HG03060 (cell line): Measurements from ENCODE around the gene DENND4A.
"Not testable (repeated sequence)": the region's sequence is repeated elsewhere in the genome, so short reads cannot be mapped to it uniquely, and the experiment has no call there.

Source experiments
- ATAC-seq: cut with Tn5 transposase; IDR thresholded peaks from one replicate; pipeline ENCODE4 v1.9.1; 2021; ENCODE audit warnings: low read depth, moderate number of reproducible peaks; ENCODE audit not compliant: unreplicated experiment

DENND4A gene

DNA sequence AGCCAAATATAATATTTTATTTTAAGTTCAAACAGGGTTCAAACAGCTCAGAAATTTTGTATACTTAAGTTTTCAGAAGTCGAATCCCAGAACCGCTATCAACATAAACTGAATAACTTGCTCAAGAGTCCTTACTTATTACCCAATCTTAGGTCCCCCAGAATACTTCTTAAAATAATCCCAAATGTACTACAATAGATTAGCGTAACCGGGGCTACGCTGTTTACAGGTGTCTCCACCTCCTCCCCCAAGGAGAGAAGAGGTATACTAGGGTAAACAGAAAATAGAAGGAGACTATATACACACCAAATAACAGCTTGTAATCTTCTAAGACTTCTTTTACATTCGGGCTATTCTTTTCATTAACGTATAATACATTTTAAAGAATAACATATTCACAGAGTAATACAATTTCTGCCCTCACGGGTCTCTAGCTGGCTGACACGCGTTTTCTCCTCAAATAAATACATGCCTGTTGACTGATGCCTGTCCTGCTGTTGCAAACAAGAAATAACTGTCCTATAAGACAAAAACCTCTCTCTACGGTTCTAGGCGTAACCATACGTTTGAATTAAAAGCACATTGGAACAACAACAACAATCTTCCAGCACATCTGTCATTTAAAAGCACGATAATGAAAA is 1.3 kb downstream of the DENND4A start:
- ATAC-seq, result no peak

DNA sequence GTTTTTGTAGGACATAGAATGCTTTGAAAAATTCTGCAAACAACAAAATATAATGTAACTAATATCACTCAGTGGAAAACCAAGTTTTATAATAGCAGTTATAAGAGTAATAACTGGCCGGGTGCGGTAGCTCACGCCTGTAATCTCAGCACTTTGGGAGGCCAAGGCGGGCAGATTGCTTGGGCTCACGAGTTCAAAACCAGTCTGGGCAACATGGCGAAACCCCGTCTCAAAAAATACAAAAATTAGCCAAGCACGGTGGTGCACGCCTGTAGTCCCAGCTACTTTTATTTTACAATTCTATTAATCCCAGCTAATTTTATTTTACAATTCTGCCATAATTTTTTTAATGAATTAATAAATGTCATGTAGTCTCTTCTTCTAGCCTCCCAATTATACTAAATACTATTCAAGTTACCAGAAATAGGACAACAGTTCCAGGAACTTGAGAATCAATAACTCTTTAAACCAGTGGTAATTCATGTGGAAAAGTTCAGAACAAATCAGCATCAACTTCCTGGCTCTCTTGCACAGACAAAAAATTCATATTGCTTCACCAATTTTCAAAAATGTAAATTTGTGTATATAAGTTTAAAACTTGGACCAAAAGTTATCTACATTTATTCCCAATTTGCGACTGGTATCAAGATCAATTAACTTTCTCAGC is 2.2 kb downstream of the DENND4A start:
- no peak for ATAC-seq

DNA sequence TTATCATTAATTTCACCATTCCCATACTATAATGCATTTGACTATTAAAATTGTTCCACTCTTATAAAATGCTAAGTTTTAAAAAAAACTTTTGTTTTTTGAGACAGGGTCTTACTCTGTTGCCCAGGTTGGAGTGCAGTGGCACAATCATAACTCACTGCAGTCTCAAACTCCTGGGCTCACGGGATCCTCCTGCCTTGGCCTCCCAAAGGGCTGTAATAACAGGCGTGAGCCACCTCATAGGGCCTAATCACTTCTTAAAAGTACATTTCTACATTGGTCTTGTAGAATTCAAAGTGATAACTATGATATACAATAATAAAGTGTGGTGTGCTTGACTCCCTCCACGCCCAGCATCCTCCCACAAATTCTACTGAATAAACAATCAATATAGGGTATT is 3.0 kb downstream of the DENND4A start:
- ATAC-seq, result no peak

DNA sequence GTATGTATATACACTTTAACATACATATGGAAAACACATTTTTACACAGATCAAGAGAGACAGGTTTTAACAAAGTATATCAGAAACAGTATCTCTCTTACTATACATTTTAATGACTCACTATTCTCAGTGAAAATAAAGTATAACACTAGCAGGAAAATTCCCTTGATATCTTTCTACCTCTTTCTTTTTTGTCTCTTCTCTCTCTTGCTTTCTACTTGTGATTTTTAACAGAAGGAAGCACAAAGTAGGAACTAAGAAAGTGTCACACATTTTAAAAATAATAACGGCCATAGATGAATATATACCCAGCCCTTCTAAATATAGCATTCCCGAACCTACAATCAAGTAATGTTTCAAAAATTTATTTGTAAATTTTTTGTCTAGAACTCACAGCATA is 4.8 kb downstream of the DENND4A start:
- no peak for ATAC-seq

DNA sequence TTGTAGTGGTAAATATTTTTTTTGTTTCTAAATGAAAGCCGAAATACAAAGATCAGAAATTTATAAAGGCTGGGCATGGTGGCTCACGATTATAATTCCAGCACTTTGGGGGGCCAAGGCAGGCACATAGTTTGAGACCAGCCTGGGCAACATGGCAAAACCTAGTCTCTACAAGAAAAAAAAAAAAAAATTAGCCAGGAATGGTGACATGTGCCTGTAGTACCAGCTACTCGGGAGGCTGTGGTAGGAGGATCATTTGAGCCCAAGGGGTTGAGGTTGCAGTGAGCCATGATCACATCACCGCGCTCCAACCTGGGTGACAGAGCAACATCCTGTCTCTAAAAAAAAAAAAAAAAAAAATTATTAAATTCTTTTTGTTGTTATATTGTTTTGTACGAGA is 6.9 kb downstream of the DENND4A start:
- no peak for ATAC-seq

DNA sequence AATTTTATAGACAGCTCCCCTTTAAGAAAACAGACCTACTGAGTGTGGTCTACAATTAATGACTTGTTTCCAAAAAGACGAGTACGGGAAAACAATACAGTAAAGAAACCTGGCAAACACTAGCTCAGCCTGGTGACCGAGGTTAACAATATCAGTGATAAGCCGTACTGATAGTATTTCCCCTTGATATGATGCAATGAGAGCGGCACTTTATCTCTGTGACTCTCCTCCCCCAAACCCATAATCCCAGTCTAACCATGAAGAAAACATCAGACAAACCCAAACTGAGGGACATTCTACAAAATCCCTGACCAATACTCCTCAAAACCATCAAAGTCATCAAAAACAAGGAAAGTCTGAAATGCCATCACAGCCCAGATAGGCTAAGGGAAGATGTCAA is 8.2 kb downstream of the DENND4A start:
- no peak for ATAC-seq

DNA sequence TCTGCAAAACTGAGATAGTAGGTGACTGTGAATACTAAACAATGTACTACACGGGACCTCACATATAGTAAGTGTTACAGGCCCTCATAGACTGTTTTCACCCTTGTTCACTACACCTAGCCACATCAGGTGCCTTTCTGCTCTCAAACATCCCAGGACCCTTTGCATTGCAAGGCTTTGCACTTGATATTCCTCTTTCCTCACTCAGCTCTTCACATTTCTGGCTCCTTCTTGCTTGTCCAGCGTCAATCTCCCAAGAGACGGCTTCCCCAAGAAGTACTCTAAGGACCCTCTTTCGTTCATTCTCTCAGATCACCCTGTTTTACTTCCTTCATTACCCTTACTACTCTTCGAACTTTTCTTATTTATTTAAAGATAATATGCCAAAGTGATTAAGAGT is 10.0 kb downstream of the DENND4A start:
- ATAC-seq, result no peak

DNA sequence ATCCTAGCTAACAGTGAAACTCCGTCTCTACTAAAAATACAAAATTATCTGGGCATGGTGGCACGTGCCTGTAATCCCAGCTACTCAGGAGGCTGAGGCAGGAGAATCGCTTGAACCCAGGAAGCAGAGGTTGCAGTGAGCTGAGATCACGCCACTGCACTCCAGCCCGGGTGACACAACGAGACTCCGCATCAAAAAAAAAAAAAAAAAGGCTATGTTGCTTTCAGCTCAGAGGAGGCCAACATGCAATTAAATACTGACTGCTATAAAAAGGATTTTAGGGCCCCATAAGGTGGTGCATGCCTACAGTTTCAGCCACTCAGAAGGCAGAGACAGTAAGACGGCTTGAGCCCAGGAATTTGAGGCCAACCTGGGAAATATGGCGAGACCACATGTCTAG is 13.4 kb downstream of the DENND4A start:
- not testable (repeated sequence) for ATAC-seq

DNA sequence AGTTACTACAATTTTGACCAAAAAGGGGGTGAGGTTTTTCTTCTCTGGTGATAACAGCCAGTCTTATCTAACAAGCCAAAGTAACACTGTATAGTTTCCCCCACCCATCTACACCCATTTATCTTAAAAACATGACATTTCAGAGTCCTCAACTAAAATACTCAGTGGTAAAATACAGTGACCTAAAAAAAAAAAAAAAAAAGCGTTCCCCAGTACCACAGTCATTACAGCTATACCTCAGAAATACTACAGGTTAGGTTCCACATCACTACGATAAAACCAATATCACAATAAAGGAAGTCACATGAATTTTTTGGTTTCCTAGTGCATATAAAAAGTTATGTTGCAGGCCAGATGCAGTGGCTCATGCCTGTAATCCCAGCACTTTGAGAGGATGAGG is 13.8 kb downstream of the DENND4A start:
- no peak for ATAC-seq

DNA sequence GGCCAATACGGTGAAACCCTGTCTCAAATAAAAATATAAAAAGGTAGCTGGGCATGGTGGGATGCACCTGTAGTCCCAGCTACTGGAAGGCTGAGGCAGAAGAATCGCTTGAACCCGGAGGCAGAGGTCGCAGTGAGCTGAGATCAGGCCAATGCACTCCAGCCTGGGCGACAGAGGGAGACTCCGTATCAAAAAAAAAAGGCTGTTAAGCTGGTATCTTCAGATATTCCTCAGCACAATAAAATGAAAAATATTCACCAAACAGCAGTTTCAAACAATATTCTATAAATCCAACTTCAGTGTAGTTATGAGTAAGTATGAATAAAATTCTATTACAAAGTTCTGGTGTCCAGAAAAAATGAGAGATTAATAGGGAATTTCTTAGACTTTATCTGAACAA is 14.2 kb downstream of the DENND4A start:
- ATAC-seq, result no peak

DNA sequence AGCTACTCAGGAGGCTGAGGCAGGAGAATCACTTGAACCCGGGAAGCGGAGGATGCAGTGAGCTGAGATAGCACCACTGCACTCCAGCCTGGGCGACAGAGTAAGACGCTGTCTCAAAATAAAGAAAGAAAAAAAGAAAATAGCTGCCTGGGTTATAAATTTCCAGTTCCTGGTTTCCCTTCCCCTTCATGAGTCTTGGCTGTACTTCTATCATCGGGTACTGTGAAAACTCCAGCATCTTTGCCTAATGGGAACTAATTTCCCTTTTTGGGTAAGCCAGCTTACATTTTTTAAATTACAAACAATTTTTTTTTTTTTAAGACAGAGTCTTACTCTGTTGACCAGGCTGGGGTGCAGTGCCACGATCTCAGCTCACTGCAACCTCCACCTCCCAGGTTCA is 15.0 kb downstream of the DENND4A start:
- ATAC-seq, result no peak

DNA sequence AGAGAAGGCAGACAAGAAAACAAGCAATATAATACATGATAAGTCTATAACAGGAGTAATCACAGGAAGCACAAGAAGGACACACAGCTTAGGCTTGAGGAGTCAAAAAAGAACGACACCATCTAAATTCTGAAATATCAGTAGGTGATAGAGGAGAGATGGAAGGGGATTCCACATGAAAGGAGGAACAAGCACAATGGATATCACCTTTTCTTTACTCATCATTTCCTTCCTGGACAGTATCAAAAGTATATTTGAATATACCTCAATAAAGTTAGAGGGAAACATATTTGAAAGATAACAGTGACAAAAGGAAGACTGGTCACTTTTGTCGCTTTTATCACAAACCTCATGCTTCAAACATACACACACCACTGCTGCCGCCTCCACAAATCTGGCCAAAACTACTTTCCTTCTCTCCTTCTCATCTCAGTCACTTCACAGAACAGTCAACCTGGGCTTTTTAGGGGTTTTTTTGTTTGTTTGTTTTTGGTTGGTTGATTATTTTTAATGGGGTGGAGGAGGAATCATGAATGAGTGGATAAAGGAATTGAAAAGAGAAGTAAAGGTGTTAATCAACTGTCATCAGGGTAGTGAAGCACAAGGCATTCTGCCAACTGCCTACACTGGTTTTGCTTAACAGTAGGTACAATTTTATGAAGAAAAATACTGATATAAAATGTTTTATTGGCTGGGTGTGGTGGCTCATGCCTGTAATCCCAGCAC is 18.5 kb downstream of the DENND4A start:
- ATAC-seq, result no peak

DNA sequence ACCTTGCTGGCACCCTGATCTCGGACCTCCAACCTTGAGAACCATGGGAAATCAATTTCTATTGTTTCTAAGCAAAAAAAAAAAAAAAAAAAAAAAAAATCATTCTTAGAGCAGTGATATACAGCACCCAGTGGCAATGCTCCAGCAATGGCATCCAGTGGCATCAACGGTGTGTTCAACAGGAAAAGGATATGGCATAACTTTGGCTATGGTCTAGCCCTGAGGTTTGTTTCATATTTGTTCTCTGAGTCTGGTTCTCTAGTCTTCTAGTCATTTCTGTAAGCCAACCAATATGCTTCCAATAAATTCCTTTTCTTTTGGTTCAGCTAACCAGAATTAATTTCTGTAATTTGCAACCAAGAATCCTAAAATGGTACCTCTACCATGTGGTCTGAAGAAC is 19.2 kb downstream of the DENND4A start:
- ATAC-seq, result no peak

DNA sequence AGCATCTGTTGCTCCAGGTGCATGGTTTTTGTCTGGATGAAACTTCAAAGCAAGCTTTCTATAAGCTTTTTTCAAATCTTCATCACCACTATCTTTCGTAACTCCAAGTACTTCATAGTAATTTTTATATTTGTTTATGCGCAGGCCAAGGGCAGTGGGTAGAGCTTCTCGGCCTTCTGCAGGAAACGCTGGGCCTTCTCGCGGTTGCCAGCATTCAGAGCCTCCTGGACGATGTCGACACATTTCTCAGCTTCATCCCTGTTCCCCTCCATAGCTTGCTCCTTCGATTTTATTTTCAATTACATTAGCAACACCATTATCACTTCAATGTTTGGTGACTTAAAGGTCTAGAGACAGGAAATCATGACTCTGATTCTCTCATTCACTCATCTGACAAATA is 20.2 kb downstream of the DENND4A start:
- ATAC-seq, result no peak

DNA sequence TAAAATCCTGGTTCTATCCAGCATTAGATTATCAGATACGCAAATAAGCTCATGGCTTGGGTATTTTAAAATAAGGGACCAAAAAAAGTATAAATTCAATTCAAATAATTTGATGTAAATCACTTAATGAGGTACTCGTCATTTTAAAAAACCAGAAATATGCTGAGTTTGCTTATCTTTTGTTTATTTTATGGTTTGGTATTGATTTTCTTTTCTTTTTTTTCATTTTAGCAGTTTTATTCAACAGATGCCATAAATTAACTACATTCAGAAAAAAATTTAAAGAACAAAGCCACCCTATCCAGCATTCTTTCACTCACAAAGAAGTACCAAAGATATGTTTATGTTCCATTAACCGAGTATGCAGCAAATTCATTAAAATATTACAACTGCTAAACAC is 22.6 kb downstream of the DENND4A start:
- no peak for ATAC-seq

DNA sequence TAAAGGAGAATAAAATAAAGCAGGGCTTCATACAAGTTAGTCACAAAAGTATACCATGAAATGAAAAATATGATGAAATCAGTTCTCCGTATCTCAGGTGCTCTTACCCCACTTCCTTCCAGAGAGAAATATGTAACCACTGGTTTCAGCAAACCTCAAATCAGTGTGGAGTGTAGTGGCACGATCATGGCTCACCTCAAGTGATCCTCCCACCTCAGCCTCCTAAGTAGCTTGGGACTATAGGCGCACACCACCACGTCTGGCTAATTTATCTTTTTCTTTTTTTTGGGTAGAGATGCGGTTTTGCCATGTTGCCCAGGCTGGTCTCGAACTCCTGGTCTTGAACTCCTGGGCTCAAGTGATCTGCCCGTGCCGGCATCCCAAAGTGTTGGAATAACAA is 24.2 kb downstream of the DENND4A start:
- ATAC-seq, result no peak

DNA sequence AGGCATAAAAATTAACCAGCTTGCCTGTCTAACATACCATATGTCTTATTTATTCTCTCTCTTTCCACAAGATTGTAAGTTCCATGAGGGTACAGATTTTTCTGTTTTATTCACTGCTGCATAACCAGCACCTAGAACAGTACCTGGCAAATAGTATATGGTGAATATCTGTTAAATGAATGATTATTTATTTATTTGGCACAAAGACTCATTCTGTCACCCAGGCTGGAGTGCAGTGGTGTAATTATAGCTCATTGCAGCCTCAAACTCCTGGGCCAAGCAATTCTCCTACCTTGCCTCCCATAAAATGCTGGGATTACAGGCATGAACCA is 24.9 kb downstream of the DENND4A start:
- no peak for ATAC-seq

DNA sequence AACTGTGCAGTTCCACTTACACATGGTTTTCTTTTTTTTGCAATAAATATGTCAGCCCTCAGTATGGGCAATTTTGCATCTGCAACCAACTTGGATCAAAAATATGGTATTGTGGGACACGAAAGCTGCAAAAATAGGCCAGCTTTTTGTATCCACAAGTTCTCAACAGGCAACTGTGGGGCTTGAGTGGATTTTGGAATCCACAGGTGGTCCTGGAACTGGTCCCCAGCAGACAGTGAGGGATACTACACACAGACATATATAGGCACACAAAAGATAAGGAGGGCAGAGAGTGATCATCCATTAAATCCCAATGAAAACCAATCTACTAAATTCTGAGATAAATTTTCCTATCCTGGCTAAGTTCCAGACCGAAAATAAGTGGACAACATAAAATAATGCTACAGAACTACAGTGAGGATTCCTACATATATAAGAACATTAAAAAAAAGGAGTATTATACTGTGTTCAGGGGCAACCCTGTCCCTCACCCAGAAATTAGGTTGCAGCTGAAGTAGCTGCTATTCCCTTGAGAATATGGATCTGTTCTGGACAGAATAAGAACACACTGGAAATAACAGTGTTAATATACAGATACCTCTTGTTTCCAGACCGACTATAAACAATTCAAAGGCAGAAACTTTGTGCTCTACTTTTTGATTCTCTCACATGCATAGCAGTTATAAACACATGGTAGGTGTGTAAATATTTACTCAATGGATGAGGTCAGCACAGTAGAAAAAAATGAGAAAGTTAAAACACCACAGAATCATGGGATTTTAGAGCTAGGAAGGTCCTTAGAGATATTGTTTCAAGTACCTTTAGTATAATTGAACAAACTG is 25.4 kb downstream of the DENND4A start:
- no peak for ATAC-seq

DNA sequence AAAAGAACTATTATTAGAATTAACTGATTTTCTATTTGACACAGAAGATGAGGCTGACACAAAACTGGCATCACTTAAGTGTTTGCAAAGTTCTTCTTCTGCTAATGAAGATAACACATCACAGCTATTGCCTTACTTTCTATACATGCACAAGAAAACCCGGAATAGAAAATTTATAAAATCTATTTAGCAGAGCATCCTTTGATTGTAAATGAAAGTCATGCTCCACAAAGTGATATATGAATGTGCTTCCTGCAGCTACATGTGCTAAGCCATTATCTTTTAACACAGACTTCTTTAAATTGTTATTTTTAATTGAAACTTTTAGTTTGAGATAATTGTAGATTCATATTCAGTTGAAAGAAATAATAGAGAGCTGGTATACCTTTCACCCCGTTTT is 27.0 kb downstream of the DENND4A start:
- no peak for ATAC-seq

DNA sequence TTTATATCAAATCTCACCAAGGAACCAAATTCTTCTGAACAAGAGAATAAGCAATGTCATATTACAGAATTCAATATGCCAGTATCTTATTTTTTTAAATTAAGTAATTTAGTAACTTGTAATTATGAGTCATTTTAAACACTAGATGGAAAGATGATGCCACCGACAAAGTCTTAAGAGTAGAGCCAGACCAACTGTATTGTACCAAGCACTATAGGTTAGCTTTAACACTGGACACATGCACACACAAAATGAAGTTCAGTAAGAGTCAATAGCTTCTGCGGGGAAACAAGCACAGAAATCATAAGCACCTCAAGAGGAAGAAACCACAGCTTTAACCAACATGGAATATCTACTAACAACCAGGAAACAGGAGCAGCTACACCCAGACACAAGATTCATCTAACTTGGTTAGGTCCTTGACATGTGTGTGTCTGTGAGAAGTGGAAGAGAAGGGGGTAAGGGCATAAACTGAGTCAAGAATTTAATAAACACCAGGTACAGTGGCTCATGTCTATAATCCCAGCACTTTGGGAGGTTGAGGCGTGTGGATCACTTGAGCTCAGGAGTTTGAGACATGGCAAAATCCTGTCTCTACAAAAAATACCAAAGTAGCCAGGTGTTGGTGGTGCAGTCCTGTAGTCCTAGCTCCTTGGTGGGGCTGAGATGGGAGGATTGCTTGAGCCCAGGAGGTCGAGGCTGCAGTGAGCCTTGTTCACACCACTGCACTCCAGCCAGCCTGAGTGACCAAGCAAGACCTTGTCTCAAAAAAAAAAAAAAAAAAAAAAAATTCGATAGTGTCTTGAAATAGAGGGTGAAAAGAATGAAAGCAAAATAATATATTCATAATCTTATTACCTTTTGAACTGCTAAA is 28.9 kb downstream of the DENND4A start:
- no peak for ATAC-seq
